Endothelial cell (in vitro differentiated cells): ENCODE data around the gene ADPRHL1. TPM values are rescaled to one million over a fixed set of nuclear protein-coding genes. Genes with fewer than 3 reads are reported as not detected.
"Not testable (repeated sequence)": the region's sequence is repeated elsewhere in the genome, so short reads cannot be mapped to it uniquely, and the experiment has no call there.

Experiments used
- DNase-seq: peaks from one replicate; pipeline ENCODE4 v3.0.0; 2021; ENCODE audit warnings: low spot score
- H3K27ac Mint-ChIP-seq: one replicate; pipeline ENCODE4 v1.8.0; 2021; ENCODE audit warnings: mixed read lengths, inconsistent platforms; ENCODE audit not compliant: unreplicated experiment
- H3K27me3 Mint-ChIP-seq: one replicate; pipeline ENCODE4 v1.8.0; 2021; ENCODE audit warnings: mild to moderate bottlenecking, moderate library complexity, mixed read lengths, inconsistent platforms; ENCODE audit not compliant: unreplicated experiment
- H3K36me3 Mint-ChIP-seq: one replicate; pipeline ENCODE4 v1.8.0; 2021; ENCODE audit warnings: mild to moderate bottlenecking, low read depth, mixed read lengths, inconsistent platforms; ENCODE audit not compliant: unreplicated experiment
- H3K4me1 Mint-ChIP-seq: one replicate; pipeline ENCODE4 v1.8.0; 2021; ENCODE audit warnings: mild to moderate bottlenecking, mixed read lengths, inconsistent platforms; ENCODE audit not compliant: unreplicated experiment
- H3K4me3 Mint-ChIP-seq: one replicate; pipeline ENCODE4 v1.8.0; 2021; ENCODE audit warnings: mild to moderate bottlenecking, mixed read lengths, inconsistent platforms; ENCODE audit not compliant: unreplicated experiment
- H3K9me3 Mint-ChIP-seq: one replicate; pipeline ENCODE4 v1.8.0; 2021; ENCODE audit warnings: mixed read lengths, inconsistent platforms; ENCODE audit not compliant: unreplicated experiment
- CTCF ChIP-seq: fragments of 200-600 bp; sonication (generic); IDR thresholded peaks from one replicate; pipeline ENCODE4 v1.5.0; 2021; ENCODE audit warnings: antibody characterized with exemption; ENCODE audit not compliant: unreplicated experiment
- total RNA-seq: library from RNA; stranded (reverse); fragmentation: NEBNext Ultra II Directional; extraction: Animal tissue kit (Norgen Biotek cat#: 25700); gene quantifications from one replicate; pipeline ENCODE4 v1.2.1, GENCODE V29; 2021; ENCODE audit not compliant: unreplicated experiment

The ADPRHL1 gene
- total RNA-seq, 1 donor from 2014 or later = 1.5 TPM

- no peaks in the 10 kb centered on the region for H3K9me3 Mint-ChIP-seq
- no peak overlapping the region for H3K27ac Mint-ChIP-seq
- H3K4me1 Mint-ChIP-seq = no peaks in the 10 kb centered on the region
- DNase-seq = no peak
- TF ChIP-seq CTCF = no peak
- H3K36me3 Mint-ChIP-seq = peaks cover 10% of the 10 kb centered on the region
- H3K27me3 Mint-ChIP-seq = peaks cover 4% of the 10 kb centered on the region
- no peak overlapping the region for H3K4me3 Mint-ChIP-seq
Measured at GRCh38 chr13:113443991-113444390, 9.3 kb downstream of the ADPRHL1 start.

DNA sequence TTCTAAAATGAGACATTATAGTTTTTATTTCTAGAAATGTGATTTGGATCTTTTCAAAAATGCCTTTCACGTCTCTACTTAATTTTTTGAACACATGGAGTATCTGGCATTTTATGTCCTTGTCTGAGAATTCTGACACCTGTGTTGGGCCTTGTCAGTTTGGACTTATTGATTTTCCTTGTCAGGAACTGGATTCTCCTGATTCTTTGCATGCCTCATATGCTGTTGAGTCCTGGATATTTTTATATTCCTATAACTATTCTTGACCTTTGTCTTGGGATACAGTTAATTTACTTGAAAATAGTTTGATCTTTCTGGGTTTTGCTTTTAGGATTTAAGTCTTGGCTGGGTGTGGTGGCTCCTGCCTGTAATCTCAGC is 10.3 kb downstream of the ADPRHL1 start:
- TF ChIP-seq CTCF = no peak
- no peak for DNase-seq
- H3K9me3 Mint-ChIP-seq = no peaks in the 10 kb centered on the region
- no peak overlapping the region for H3K27ac Mint-ChIP-seq
- H3K4me3 Mint-ChIP-seq = no peak overlapping the region
- peaks cover 3% of the 10 kb centered on the region for H3K27me3 Mint-ChIP-seq
- H3K36me3 Mint-ChIP-seq = peaks cover 10% of the 10 kb centered on the region
- H3K4me1 Mint-ChIP-seq = no peaks in the 10 kb centered on the region

GRCh38 chr13:113442354-113442984 is 10.8 kb downstream of the ADPRHL1 start:
- Mint-ChIP-seq H3K4me1 (no peaks in the 10 kb centered on the region), H3K27me3 (peaks cover 3% of the 10 kb centered on the region), H3K36me3 (peaks cover 10% of the 10 kb centered on the region), H3K27ac (no peak overlapping the region), H3K9me3 (no peaks in the 10 kb centered on the region), H3K4me3 (no peak overlapping the region)
- DNase-seq = no peak
- no peak for TF ChIP-seq CTCF

DNA sequence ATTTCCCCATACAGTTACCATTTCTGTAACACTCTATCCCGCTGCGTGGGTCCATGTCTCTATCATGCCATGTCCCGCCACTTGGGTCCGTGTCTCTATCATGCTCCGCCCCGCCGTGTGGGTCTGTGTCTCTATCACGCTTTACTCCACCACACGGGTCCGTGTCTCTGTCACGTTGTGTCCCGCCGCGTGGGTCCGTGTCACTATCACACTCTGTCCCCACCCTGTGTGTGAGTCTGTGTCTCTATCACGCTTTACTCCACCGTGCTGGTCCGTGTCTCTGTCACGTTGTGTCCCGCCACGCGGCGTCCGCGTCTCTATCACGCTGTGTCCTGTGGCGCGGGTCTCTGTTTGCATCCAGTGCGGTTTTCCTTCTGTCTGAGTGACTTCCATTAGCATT is 11.6 kb downstream of the ADPRHL1 start:
- Mint-ChIP-seq H3K36me3 (peaks cover 10% of the 10 kb centered on the region), H3K27me3 (peaks cover 1% of the 10 kb centered on the region), H3K4me3 (no peak overlapping the region), H3K4me1 (no peaks in the 10 kb centered on the region), H3K9me3 (no peaks in the 10 kb centered on the region), H3K27ac (no peak overlapping the region)
- DNase-seq = no peak
- TF ChIP-seq CTCF = no peak

- peaks cover under 1% of the 10 kb centered on the region for H3K27me3 Mint-ChIP-seq
- no peak for TF ChIP-seq CTCF
- H3K36me3 Mint-ChIP-seq = peaks cover 13% of the 10 kb centered on the region
- H3K4me3 Mint-ChIP-seq = no peak overlapping the region
- H3K27ac Mint-ChIP-seq = no peak overlapping the region
- H3K9me3 Mint-ChIP-seq = no peaks in the 10 kb centered on the region
- DNase-seq = no peak
- no peaks in the 10 kb centered on the region for H3K4me1 Mint-ChIP-seq
Measured at GRCh38 chr13:113437408-113438010, 15.8 kb downstream of the ADPRHL1 start.

- H3K27ac Mint-ChIP-seq, H3K4me1 Mint-ChIP-seq, H3K4me3 Mint-ChIP-seq, H3K27me3 Mint-ChIP-seq, DNase-seq, H3K9me3 Mint-ChIP-seq: not testable (repeated sequence)
- H3K36me3 Mint-ChIP-seq = peaks cover 13% of the 10 kb centered on the region
Measured at GRCh38 chr13:113436866-113437265, 16.4 kb downstream of the ADPRHL1 start.

DNA sequence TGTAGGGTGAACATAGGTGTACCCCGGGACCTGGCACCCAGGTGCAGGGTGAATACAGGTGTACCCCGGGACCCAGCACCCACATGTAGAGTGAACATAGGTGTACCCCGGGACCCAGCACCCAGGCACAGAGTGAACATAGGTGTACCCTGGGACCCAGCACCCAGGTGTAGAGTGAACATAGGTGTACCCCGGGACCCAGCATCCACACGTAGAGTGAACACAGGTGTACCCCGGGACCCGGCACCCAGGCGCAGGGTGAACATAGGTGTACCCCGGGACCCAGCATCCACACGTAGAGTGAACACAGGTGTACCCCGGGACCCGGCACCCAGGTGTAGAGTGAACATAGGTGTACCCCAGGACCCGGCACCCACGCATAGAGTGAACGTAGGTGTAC is 17.4 kb downstream of the ADPRHL1 start:
- H3K27ac Mint-ChIP-seq, DNase-seq, H3K4me1 Mint-ChIP-seq, H3K4me3 Mint-ChIP-seq, H3K36me3 Mint-ChIP-seq, H3K27me3 Mint-ChIP-seq, H3K9me3 Mint-ChIP-seq: not testable (repeated sequence)
